Keratinocyte (primary cell): ENCODE measurements around the gene IFT81. TPM values are rescaled to one million over a fixed set of nuclear protein-coding genes. Genes with fewer than 3 reads are reported as not detected.

Experiments
- DNase-seq: peaks from one replicate; pipeline ENCODE4 v3.0.0-alpha.2; 2011; ENCODE audit warnings: low read depth, missing footprints, low spot score
- FAIRE-seq: peaks from 2 replicates; lab custom pipeline; 2011; peaks lifted over from hg19 to GRCh38; lab: Jason Lieb, UNC
- H2AFZ ChIP-seq: 2 replicates; pipeline ENCODE4 v1.6.0; 2012; ENCODE audit warnings: low read length, control low read depth, inconsistent platforms; ENCODE audit not compliant: control insufficient read depth
- H3K27ac ChIP-seq: 2 replicates; pipeline ENCODE4 v1.5.1; 2011; ENCODE audit warnings: low read length; ENCODE audit not compliant: control insufficient read depth, insufficient read depth
- H3K27me3 ChIP-seq: 3 replicates; pipeline ENCODE4 v1.6.0; 2011; ENCODE audit warnings: low read length; ENCODE audit not compliant: control insufficient read depth, insufficient read depth; ENCODE audit errors: extremely low read depth
- H3K36me3 ChIP-seq, 2 experiments: 2 replicates in 1 of 2; 3 replicates in 1 of 2; pipeline ENCODE4 v1.5.1; 2011; ENCODE audit warnings: low read length in 2 of 2, mild to moderate bottlenecking in 1 of 2; ENCODE audit not compliant: control insufficient read depth in 2 of 2, insufficient read depth in 2 of 2; ENCODE audit errors: extremely low read depth in 1 of 2
- H3K4me1 ChIP-seq: 3 replicates; pipeline ENCODE4 v1.5.1; 2011; ENCODE audit warnings: low read length; ENCODE audit not compliant: control insufficient read depth, insufficient read depth; ENCODE audit errors: extremely low read depth
- H3K4me2 ChIP-seq: 3 replicates; pipeline ENCODE4 v1.6.0; 2011; ENCODE audit warnings: low read depth, low read length; ENCODE audit not compliant: control insufficient read depth, insufficient read depth; ENCODE audit errors: extremely low read depth
- H3K4me3 ChIP-seq, 3 experiments: fragments of 200-600 bp in 1 of 3; sonication (generic) in 1 of 3; 2 replicates in 2 of 3; 3 replicates in 1 of 3; pipeline ENCODE4 v1.5.1; 2011 to 2016; ENCODE audit warnings: low read length in 3 of 3, mild to moderate bottlenecking in 3 of 3, control low read depth in 2 of 3, inconsistent platforms in 1 of 3, low read depth in 1 of 3, mixed read lengths in 1 of 3, mixed run types in 1 of 3, moderate library complexity in 1 of 3; ENCODE audit not compliant: control insufficient read depth in 2 of 3, insufficient read depth in 2 of 3; ENCODE audit errors: extremely low read depth in 1 of 3
- H3K79me2 ChIP-seq: 2 replicates; pipeline ENCODE4 v1.6.0; 2012; ENCODE audit warnings: low read length; ENCODE audit not compliant: control insufficient read depth, insufficient read depth
- H3K9ac ChIP-seq: 3 replicates; pipeline ENCODE4 v1.6.0; 2011; ENCODE audit warnings: low read length; ENCODE audit not compliant: control insufficient read depth, insufficient read depth; ENCODE audit errors: extremely low read depth
- H3K9me1 ChIP-seq: 3 replicates; pipeline ENCODE4 v1.6.0; 2011; ENCODE audit warnings: low read length; ENCODE audit not compliant: control insufficient read depth, insufficient read depth; ENCODE audit errors: extremely low read depth
- H3K9me3 ChIP-seq: 2 replicates; pipeline ENCODE4 v1.5.1; 2012; ENCODE audit warnings: low read depth, low read length; ENCODE audit not compliant: control insufficient read depth
- H4K20me1 ChIP-seq: 3 replicates; pipeline ENCODE4 v1.6.0; 2011; ENCODE audit warnings: low read length; ENCODE audit not compliant: control insufficient read depth, insufficient read depth; ENCODE audit errors: extremely low read depth
- EZH2 ChIP-seq: IDR thresholded peaks from one replicate; pipeline ENCODE4 v1.6.1; 2012; ENCODE audit warnings: inconsistent platforms, mild to moderate bottlenecking, low read length, moderate library complexity
- dilution Hi-C: fragments of 300-500 bp; cut with MboI; formaldehyde crosslinking; loops from one replicate; pipeline ENCODE4 v1.7.0; 2020; ENCODE audit warnings: low sequenced_read_pairs; ENCODE audit not compliant: extremely low pct_ligation_motif_present
- polyA plus RNA-seq, 5 experiments: library from polyadenylated mRNA; depleted of rRNA in 3 of 5; stranded (reverse) in 3 of 5; stranded (forward) in 1 of 5; unstranded in 1 of 5; fragments of >200 nt; gene quantifications; 1 replicate in 1 of 5; 2 replicates in 3 of 5; 3 replicates in 1 of 5; pipeline versions ENCODE4 v1.2.1 to v1.2.3, GENCODE V29; 2011 to 2012; ENCODE audit warnings: missing spikeins in 2 of 5, low read depth in 1 of 5, low replicate concordance in 1 of 5
- TF ChIP-seq, protein P1 (sequence below), 3 experiments: IDR thresholded peaks in 1 of 3; conservative IDR thresholded peaks in 1 of 3; optimal IDR thresholded peaks in 1 of 3; 2 replicates in 2 of 3; 3 replicates in 1 of 3; pipeline versions ENCODE3 to v1.5.1; 2011; ENCODE audit warnings: low read length in 3 of 3, mild to moderate bottlenecking in 3 of 3, moderate library complexity in 2 of 3, control low read depth in 1 of 3, inconsistent platforms in 1 of 3; ENCODE audit not compliant: insufficient read depth in 2 of 3; ENCODE audit errors: extremely low read depth in 1 of 3

IFT81 gene
- polyA plus RNA-seq, 1 donor (not counting 4 experiments of a cell fraction or from before 2014, with no cell fraction given): 8.9 TPM

DNA sequence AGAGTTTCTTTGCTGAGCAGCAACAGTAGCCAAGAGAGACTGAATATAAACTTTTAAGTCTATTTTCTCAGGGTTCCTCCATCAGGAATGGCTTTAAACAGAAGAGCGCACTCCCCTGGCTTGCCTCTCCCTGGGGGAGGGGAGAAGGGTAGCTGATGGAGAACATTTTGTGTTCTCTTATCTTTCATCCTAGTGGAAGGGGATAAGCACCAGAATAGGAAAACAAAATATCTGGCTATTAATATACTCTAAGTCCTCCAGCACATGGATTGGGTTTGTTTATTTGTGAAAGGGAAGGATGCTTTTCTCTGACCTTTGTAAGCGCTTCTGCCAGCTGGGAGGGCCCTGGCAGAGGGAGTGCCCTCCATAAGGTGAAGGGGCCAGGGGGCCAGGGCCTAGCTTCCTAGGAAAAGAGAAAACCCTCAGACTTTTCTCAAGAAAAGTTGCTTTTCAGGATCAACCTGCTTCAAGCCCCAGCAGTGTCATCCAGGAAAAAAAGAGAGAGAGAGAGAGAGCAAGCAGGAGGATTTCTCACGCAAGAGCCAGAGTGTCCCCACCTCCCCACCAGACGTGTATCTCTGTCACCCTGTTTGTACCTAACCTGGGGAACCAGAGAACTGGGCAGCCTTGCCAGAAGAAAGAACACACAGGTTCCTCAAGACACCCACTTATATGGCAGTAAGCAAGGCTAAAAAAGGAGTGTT, 122.6 kb downstream of the IFT81 start:
- peak overlapping the region; percentile 79 for H3K9ac ChIP-seq
- no peak for DNase-seq
- dilution Hi-C loops: no loop called here
- no peaks in the 10 kb centered on the region for H3K36me3 ChIP-seq
- no peaks in the 10 kb centered on the region for H3K9me3 ChIP-seq
- peak; percentile 55 for FAIRE-seq
- peak overlapping the region; percentile 9 for H2AFZ ChIP-seq
- peak overlapping the region; percentile 95 for H3K27ac ChIP-seq
- H3K9me1 ChIP-seq: no peaks in the 10 kb centered on the region
- H3K79me2 ChIP-seq: no peaks in the 10 kb centered on the region
- no peaks in the 10 kb centered on the region for H3K27me3 ChIP-seq
- H3K4me2 ChIP-seq: peak overlapping the region; percentile 70
- H3K4me3 ChIP-seq: peak overlapping the region; percentile 15 to 34 (median 28)
- peaks cover 30% of the 10 kb centered on the region for H3K4me1 ChIP-seq
- TF ChIP-seq, protein P1, sequence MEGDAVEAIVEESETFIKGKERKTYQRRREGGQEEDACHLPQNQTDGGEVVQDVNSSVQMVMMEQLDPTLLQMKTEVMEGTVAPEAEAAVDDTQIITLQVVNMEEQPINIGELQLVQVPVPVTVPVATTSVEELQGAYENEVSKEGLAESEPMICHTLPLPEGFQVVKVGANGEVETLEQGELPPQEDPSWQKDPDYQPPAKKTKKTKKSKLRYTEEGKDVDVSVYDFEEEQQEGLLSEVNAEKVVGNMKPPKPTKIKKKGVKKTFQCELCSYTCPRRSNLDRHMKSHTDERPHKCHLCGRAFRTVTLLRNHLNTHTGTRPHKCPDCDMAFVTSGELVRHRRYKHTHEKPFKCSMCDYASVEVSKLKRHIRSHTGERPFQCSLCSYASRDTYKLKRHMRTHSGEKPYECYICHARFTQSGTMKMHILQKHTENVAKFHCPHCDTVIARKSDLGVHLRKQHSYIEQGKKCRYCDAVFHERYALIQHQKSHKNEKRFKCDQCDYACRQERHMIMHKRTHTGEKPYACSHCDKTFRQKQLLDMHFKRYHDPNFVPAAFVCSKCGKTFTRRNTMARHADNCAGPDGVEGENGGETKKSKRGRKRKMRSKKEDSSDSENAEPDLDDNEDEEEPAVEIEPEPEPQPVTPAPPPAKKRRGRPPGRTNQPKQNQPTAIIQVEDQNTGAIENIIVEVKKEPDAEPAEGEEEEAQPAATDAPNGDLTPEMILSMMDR (optimal IDR thresholded peaks at IDR 0.05 in 1 of 3, IDR thresholded peaks at IDR 0.05 in 1 of 3, conservative IDR thresholded peaks at IDR 0.05 in 1 of 3; ENCODE audit: extremely low read depth in 1 of 3, insufficient read depth in 2 of 3, low read length in 3 of 3): no peak
- TF ChIP-seq EZH2: no peak
- H4K20me1 ChIP-seq: no peaks in the 10 kb centered on the region

DNA sequence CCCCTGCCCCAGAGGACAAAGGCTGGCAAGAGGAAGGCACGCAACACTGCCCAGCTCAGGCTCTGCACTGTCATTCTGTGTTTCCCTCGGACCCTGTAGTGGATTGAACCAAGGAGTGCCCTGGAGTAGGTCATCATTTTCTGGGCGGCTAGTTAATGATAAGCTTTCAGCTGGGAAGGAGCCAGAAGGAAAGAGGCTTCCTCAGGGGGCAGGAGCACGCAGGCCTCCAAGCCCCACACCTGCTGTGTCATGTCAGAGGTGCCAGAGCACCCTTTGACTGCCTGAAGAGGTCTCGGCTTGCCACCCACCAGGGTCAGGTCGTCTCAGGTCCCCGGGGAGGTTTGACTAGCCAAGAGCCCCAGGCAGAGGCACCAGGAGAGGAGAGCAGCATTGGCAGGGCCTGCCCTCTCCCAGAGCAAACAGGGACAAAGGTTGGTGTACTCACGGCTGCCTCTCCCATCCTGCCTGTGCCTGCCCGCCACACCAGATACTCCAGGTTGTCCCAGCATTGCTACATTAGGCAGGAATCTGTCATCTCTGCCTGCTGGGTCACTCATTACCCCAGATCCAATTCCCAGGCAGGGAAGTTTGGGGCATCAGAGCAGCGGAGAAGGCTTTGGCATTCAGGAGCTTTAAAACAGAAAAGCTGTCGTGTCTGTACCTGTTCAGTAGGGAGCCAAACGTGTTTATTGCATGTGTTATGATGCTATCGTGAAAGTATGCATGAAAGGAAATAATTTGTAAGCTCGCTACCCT, 123.4 kb downstream of the IFT81 start:
- Histone ChIP-seq H3K9me1 (no peaks in the 10 kb centered on the region), H4K20me1 (no peaks in the 10 kb centered on the region), H3K4me1 (peaks cover 30% of the 10 kb centered on the region), H3K9ac (peak overlapping the region; percentile 79), H2AFZ (peak overlapping the region; percentile 18), H3K36me3 (no peaks in the 10 kb centered on the region), H3K9me3 (no peaks in the 10 kb centered on the region), H3K4me2 (peak overlapping the region; percentile 70), H3K4me3 (peak overlapping the region; percentile 15 to 34 (median 28)), H3K27me3 (no peaks in the 10 kb centered on the region), H3K79me2 (no peaks in the 10 kb centered on the region), H3K27ac (peak overlapping the region; percentile 95)
- FAIRE-seq (peak; percentile 100), DNase-seq (peak; percentile 92)
- TF ChIP-seq, protein P1 (optimal IDR thresholded peaks at IDR 0.05 in 1 of 3, IDR thresholded peaks at IDR 0.05 in 1 of 3, conservative IDR thresholded peaks at IDR 0.05 in 1 of 3; ENCODE audit: extremely low read depth in 1 of 3, insufficient read depth in 2 of 3, low read length in 3 of 3): no peak
- dilution Hi-C loops: no loop called here
